HFFc6 (cell line): ENCODE data around the gene EXOC2. TPM values are rescaled to one million over a fixed set of nuclear protein-coding genes. Genes with fewer than 3 reads are reported as not detected.

Source experiments
- DNase-seq: peaks from one replicate; pipeline ENCODE4 v3.0.0-alpha.2; 2018
- H3K27ac Mint-ChIP-seq: 2 replicates; pipeline ENCODE4 v1.8.0; 2020; ENCODE audit warnings: mild to moderate bottlenecking, mixed read lengths
- H3K27me3 Mint-ChIP-seq: 2 replicates; pipeline ENCODE4 v1.8.0; 2021; ENCODE audit warnings: mild to moderate bottlenecking, moderate library complexity, mixed read lengths; ENCODE audit not compliant: insufficient read depth
- H3K36me3 Mint-ChIP-seq: 2 replicates; pipeline ENCODE4 v1.8.0; 2021; ENCODE audit warnings: low read depth, mixed read lengths
- H3K4me1 Mint-ChIP-seq: 2 replicates; pipeline ENCODE4 v1.8.0; 2020; ENCODE audit warnings: low read depth, mixed read lengths
- H3K4me3 Mint-ChIP-seq: 2 replicates; pipeline ENCODE4 v1.8.0; 2020; ENCODE audit warnings: mild to moderate bottlenecking, moderate library complexity, mixed read lengths
- H3K9me3 Mint-ChIP-seq: 2 replicates; pipeline ENCODE4 v1.8.0; 2020; ENCODE audit warnings: mild to moderate bottlenecking, mixed read lengths
- total RNA-seq, 6 experiments: library from RNA; stranded (reverse); fragmentation: NEBNext Ultra II Directional; extraction: Animal tissue kit (Norgen Biotek cat#: 25700); gene quantifications; 2 replicates in 1 of 6; 3 replicates in 5 of 6; pipeline ENCODE4 v1.2.3, GENCODE V29; 2021
- TF ChIP-seq, protein P1 (sequence below): fragments of 200-600 bp; sonication (generic); IDR thresholded peaks from 2 replicates; pipeline ENCODE4 v1.5.0; 2021; ENCODE audit warnings: antibody characterized with exemption, mild to moderate bottlenecking

EXOC2 gene
- total RNA-seq, 6 experiments from 2014 or later, result 19.3 to 22.4 (median 20.3) TPM

DNA sequence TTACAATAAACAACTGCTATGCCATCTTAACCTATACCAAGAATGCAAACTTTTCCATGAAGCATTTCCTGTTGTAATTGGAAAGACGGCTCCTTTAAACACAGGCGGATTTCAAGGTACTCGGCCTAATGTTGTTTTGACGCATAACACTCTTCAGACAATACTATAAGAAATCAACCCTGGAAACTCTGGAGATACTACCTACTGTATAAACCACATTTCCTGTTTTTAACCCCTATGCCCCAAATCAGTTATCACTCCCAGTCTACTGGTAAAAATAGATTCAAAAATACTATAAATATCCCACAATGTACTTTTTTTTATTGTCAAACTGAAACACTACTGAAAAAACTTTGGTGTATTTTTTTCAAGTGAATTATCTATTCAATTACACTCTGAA is 183.3 kb downstream of the EXOC2 start:
- H3K36me3 Mint-ChIP-seq, result no peaks in the 10 kb centered on the region
- no peaks in the 10 kb centered on the region; the same call in 1 of the 2 replicates for H3K27me3 Mint-ChIP-seq
- H3K9me3 Mint-ChIP-seq, result no peaks in the 10 kb centered on the region
- TF ChIP-seq, protein P1, sequence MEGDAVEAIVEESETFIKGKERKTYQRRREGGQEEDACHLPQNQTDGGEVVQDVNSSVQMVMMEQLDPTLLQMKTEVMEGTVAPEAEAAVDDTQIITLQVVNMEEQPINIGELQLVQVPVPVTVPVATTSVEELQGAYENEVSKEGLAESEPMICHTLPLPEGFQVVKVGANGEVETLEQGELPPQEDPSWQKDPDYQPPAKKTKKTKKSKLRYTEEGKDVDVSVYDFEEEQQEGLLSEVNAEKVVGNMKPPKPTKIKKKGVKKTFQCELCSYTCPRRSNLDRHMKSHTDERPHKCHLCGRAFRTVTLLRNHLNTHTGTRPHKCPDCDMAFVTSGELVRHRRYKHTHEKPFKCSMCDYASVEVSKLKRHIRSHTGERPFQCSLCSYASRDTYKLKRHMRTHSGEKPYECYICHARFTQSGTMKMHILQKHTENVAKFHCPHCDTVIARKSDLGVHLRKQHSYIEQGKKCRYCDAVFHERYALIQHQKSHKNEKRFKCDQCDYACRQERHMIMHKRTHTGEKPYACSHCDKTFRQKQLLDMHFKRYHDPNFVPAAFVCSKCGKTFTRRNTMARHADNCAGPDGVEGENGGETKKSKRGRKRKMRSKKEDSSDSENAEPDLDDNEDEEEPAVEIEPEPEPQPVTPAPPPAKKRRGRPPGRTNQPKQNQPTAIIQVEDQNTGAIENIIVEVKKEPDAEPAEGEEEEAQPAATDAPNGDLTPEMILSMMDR, result no peak
- H3K27ac Mint-ChIP-seq, result no peak overlapping the region
- H3K4me1 Mint-ChIP-seq, result no peaks in the 10 kb centered on the region
- no peak for DNase-seq
- no peak overlapping the region for H3K4me3 Mint-ChIP-seq

DNA sequence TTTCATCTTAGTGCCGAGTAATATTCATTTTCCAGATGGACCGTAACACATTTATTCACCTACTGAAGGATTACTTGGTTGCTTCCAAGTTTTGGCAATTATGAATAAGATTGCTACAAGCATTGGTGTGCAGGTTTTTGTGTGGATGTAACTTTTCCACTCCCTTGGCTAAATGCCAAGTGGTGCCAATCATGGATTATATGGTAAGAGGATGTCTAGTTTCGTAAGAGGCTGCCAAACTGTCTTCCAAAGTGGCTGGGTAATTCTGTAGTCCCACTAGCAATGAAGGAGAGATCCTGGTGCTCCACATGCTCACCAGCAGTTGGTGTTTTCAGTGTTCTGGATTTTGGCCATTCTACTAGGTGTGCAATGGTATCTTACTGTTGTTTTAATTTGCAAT is 184.3 kb downstream of the EXOC2 start:
- Mint-ChIP-seq H3K27ac (no peak overlapping the region), H3K4me3 (no peak overlapping the region), H3K4me1 (no peaks in the 10 kb centered on the region), H3K36me3 (no peaks in the 10 kb centered on the region), H3K9me3 (no peaks in the 10 kb centered on the region), H3K27me3 (no peaks in the 10 kb centered on the region; the same call in 1 of the 2 replicates)
- TF ChIP-seq, protein P1, result no peak
- no peak for DNase-seq

DNA sequence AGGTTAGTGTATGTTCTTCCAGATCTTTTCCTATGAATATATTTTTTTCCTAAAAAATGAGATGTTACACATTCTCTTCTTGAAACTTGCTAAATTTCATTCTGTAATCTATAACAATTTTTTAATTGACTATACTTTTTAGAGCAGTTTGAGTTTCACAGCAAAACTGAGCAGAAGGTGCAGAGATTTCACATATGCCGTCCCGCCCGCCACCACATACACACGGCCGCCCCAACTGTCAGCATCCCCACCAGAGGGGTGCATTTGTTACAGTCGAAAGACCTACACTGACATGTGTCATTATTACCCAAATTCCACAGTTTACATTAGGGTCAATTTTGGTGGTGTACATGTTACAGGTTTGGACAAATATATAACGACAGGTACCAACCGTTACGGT is 184.9 kb downstream of the EXOC2 start:
- DNase-seq, result no peak
- no peaks in the 10 kb centered on the region; the same call in 1 of the 2 replicates for H3K27me3 Mint-ChIP-seq
- no peak overlapping the region for H3K4me3 Mint-ChIP-seq
- TF ChIP-seq, protein P1, result no peak
- H3K27ac Mint-ChIP-seq, result no peak overlapping the region
- no peaks in the 10 kb centered on the region for H3K9me3 Mint-ChIP-seq
- no peaks in the 10 kb centered on the region for H3K4me1 Mint-ChIP-seq
- H3K36me3 Mint-ChIP-seq, result no peaks in the 10 kb centered on the region

DNA sequence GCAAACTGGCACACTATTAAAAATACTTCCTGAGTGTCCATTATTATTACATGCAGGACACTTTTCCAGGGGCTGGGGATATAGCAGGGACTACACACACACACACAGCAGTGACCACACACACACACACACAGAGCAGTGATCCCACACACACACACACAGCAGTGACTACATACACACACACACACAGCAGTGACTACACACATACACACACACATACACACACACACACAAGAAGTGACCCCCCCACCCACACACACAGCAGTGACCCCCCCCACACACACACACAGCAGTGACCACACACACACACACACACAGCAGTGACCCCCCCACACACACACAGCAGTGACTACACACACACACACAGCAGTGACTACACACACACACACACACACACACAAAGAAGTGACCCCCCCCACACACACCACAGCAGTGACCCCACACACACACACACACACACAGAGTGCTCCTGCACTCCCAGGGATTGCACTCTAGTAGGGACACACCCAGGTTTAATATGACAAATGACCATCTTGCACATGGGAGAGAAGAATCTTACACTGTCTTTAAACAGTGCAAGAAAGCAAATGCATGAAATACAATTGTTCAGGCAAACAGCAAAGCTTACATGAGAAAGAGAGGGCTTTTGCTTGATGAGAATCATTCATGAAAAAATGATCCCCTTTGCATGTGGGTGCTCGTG is 185.9 kb downstream of the EXOC2 start:
- no peak for DNase-seq
- Mint-ChIP-seq H3K27ac (no peak overlapping the region), H3K36me3 (no peaks in the 10 kb centered on the region), H3K4me1 (no peaks in the 10 kb centered on the region), H3K4me3 (no peak overlapping the region), H3K9me3 (no peaks in the 10 kb centered on the region), H3K27me3 (no peaks in the 10 kb centered on the region)
- TF ChIP-seq, protein P1, result no peak

DNA sequence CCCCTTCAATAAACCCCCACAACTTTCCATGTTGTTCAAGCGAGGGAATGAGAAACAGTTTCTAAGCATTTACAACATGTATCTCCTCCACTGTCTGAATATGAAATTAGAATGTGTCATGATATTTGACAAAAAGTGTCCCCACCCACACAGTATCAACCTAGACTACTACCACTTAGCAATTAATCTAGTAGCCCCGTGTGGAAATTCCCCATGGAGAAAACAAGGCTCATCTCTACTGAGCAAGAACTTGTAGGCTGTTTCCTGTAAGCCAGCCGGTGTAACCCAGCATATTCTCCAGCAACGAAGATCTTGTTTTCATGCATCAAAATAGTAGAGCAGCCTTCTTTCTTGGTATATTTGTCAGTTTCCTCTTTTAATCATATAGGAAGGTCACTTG is 186.4 kb downstream of the EXOC2 start:
- Mint-ChIP-seq H3K4me1 (no peaks in the 10 kb centered on the region), H3K27ac (no peak overlapping the region), H3K27me3 (no peaks in the 10 kb centered on the region), H3K4me3 (no peak overlapping the region), H3K9me3 (no peaks in the 10 kb centered on the region), H3K36me3 (no peaks in the 10 kb centered on the region)
- no peak for DNase-seq
- TF ChIP-seq, protein P1, result no peak
